Parathyroid adenoma (tissue), 2 donors: Measurements from ENCODE around the gene SEMA4A.

Experiments
- H2AFZ ChIP-seq: fragments of 300-600 bp; sonication (generic); one replicate; pipeline ENCODE4 v1.7.0; 2017; ENCODE audit warnings: antibody characterized with exemption, mild to moderate bottlenecking
- H3K27ac ChIP-seq: fragments of 300-600 bp; sonication (generic); one replicate; pipeline ENCODE4 v1.7.0; 2017
- H3K27me3 ChIP-seq: fragments of 300-600 bp; sonication (generic); one replicate; pipeline ENCODE4 v1.7.0; 2017; ENCODE audit warnings: low read length; ENCODE audit not compliant: control insufficient read depth, insufficient read depth
- H3K36me3 ChIP-seq: fragments of 300-600 bp; sonication (generic); one replicate; pipeline ENCODE4 v1.7.0; 2017; ENCODE audit warnings: low read length; ENCODE audit not compliant: control insufficient read depth, insufficient read depth
- H3K4me1 ChIP-seq: fragments of 300-600 bp; sonication (generic); one replicate; pipeline ENCODE4 v1.7.0; 2017; ENCODE audit warnings: control low read depth
- H3K4me2 ChIP-seq: fragments of 300-600 bp; sonication (generic); one replicate; pipeline ENCODE4 v1.7.0; 2017; ENCODE audit warnings: low read length
- H3K4me3 ChIP-seq: fragments of 300-600 bp; sonication (generic); one replicate; pipeline ENCODE4 v1.7.0; 2017; ENCODE audit warnings: low read depth, low read length
- H3K79me2 ChIP-seq: fragments of 300-600 bp; sonication (generic); one replicate; pipeline ENCODE4 v1.7.0; 2017; ENCODE audit warnings: control low read depth
- H3K9ac ChIP-seq: fragments of 300-600 bp; sonication (generic); one replicate; pipeline ENCODE4 v1.7.0; 2017; ENCODE audit warnings: mild to moderate bottlenecking
- H3K9me3 ChIP-seq: fragments of 300-600 bp; sonication (generic); one replicate; pipeline ENCODE4 v1.7.0; 2017; ENCODE audit warnings: low read length; ENCODE audit not compliant: control insufficient read depth
- CTCF ChIP-seq: fragments of 300-600 bp; sonication (generic); IDR thresholded peaks from one replicate; pipeline ENCODE4 v1.7.0; 2017; ENCODE audit warnings: antibody characterized with exemption, mild to moderate bottlenecking
- donor health status: primary hyperparathyroidism.

Gene SEMA4A

GRCh38 chr1:156108057-156108456 is 45.3 kb upstream of the SEMA4A start:
- no peak for TF ChIP-seq CTCF
- Histone ChIP-seq H3K36me3 (no peaks in the 10 kb centered on the region), H3K4me1 (peaks cover 25% of the 10 kb centered on the region), H3K4me3 (no peak overlapping the region), H2AFZ (no peak overlapping the region), H3K9ac (no peak overlapping the region), H3K79me2 (no peaks in the 10 kb centered on the region), H3K9me3 (no peaks in the 10 kb centered on the region), H3K4me2 (no peak overlapping the region), H3K27me3 (no peaks in the 10 kb centered on the region), H3K27ac (no peak overlapping the region)

GRCh38 chr1:156108664-156109241 is 44.6 kb upstream of the SEMA4A start:
- H3K9ac ChIP-seq: no peak overlapping the region
- no peaks in the 10 kb centered on the region for H3K9me3 ChIP-seq
- H3K4me2 ChIP-seq: no peak overlapping the region
- H3K4me1 ChIP-seq: peaks cover 23% of the 10 kb centered on the region
- no peaks in the 10 kb centered on the region for H3K79me2 ChIP-seq
- no peaks in the 10 kb centered on the region for H3K27me3 ChIP-seq
- no peak for TF ChIP-seq CTCF
- H3K36me3 ChIP-seq: no peaks in the 10 kb centered on the region
- no peak overlapping the region for H3K27ac ChIP-seq
- no peak overlapping the region for H2AFZ ChIP-seq
- H3K4me3 ChIP-seq: no peak overlapping the region

- Histone ChIP-seq H3K27ac (no peak overlapping the region), H3K9ac (no peak overlapping the region), H3K27me3 (no peaks in the 10 kb centered on the region)
These were observed 43.1 kb upstream of the SEMA4A start for GRCh38 chr1:156110252-156110651.

GRCh38 chr1:156111355-156111962 is 41.9 kb upstream of the SEMA4A start:
- Histone ChIP-seq H3K4me2 (no peak overlapping the region), H3K4me1 (peaks cover 8% of the 10 kb centered on the region), H3K36me3 (no peaks in the 10 kb centered on the region), H3K27ac (no peak overlapping the region), H2AFZ (no peak overlapping the region), H3K4me3 (no peak overlapping the region), H3K27me3 (no peaks in the 10 kb centered on the region), H3K9ac (no peak overlapping the region), H3K9me3 (no peaks in the 10 kb centered on the region), H3K79me2 (peaks cover 4% of the 10 kb centered on the region)
- no peak for TF ChIP-seq CTCF

More at GRCh38 chr1:156110252-156110651, 43.1 kb upstream of the SEMA4A start:
- Histone ChIP-seq H3K4me2 (no peak overlapping the region), H2AFZ (no peak overlapping the region), H3K79me2 (no peaks in the 10 kb centered on the region), H3K9me3 (no peaks in the 10 kb centered on the region), H3K36me3 (no peaks in the 10 kb centered on the region), H3K4me3 (no peak overlapping the region), H3K4me1 (peaks cover 14% of the 10 kb centered on the region)
- TF ChIP-seq CTCF: no peak
